Esophagus squamous epithelium (tissue), 5 donors: ENCODE results near the gene C1QTNF1. TPM values are rescaled to one million over a fixed set of nuclear protein-coding genes. Genes with fewer than 3 reads are reported as not detected.

ENCODE experiments used
- DNase-seq: peaks from one replicate; lab custom pipeline; 2025; lab: John Stamatoyannopoulos, UW
- H3K27ac ChIP-seq, 4 donors: fragments of 200-600 bp; sonication (generic); one replicate each; pipeline ENCODE4 v1.5.1; 2016 to 2019; ENCODE audit warnings: mild to moderate bottlenecking in 1 of 4
- H3K27me3 ChIP-seq, 4 donors: fragments of 200-600 bp; sonication (generic); 1 replicate in 3 of 4; 2 replicates in 1 of 4; pipeline versions ENCODE4 v1.5.1 to v1.6.0; 2017 to 2021; ENCODE audit warnings: antibody characterized with exemption in 1 of 4
- H3K36me3 ChIP-seq, 3 donors: fragments of 200-600 bp; sonication (generic); one replicate each; pipeline ENCODE4 v1.5.1; 2016 to 2019
- H3K4me1 ChIP-seq, 3 donors: fragments of 200-600 bp; sonication (generic); one replicate each; pipeline ENCODE4 v1.5.1; 2017 to 2019
- H3K4me3 ChIP-seq, 4 donors: fragments of 200-600 bp; sonication (generic); 1 replicate in 3 of 4; 2 replicates in 1 of 4; pipeline ENCODE4 v1.5.1; 2016 to 2019; ENCODE audit warnings: mild to moderate bottlenecking in 2 of 4, moderate library complexity in 1 of 4
- H3K9me3 ChIP-seq, 3 donors: fragments of 200-600 bp; sonication (generic); one replicate each; pipeline ENCODE4 v1.5.1; 2016 to 2019
- CTCF ChIP-seq, 6 experiments: fragments of 450-650 bp in 4 of 6; fragments of 200-600 bp in 2 of 6; sonication (generic) in 2 of 6; IDR thresholded peaks; one replicate each; pipeline ENCODE4 v1.5.1; 2016 to 2019; ENCODE audit warnings: antibody characterized with exemption in 6 of 6, mild to moderate bottlenecking in 4 of 6, moderate library complexity in 4 of 6
- POLR2A ChIP-seq, 4 donors: fragments of 450-650 bp; IDR thresholded peaks; one replicate each; pipeline ENCODE4 v1.6.1; 2017; ENCODE audit warnings: antibody characterized with exemption in 4 of 4, mild to moderate bottlenecking in 4 of 4, moderate library complexity in 3 of 4
- WGBS, 2 donors: methylation state at CpG; one replicate each; pipeline ENCODE4 v1.1.5; 2018; 5-methylcytosine and 5-hydroxymethylcytosine counted together
- intact Hi-C: fragments of 100-400 bp; cut with DNase I; formaldehyde crosslinking; loops from one replicate; pipeline ENCODE4 v1.15.0; 2022
- total RNA-seq, 4 donors: library from RNA; depleted of rRNA; stranded (reverse); fragments of >200 nt; gene quantifications; one replicate each; pipeline ENCODE4 v1.1.0, GENCODE V29; 2016
- donor health status: DM: yes; HTN: yes; CAD: no.

Gene C1QTNF1
- total RNA-seq, 4 donors from 2014 or later: 2.7 to 20.4 (median 6.8) TPM

GRCh38 chr17:79078476-79079190, 54.7 kb downstream of the C1QTNF1 start:
- peaks cover 8 to 42% (median 13%) of the 10 kb centered on the region in 3 donors for H3K4me1 ChIP-seq
- H3K27me3 ChIP-seq: no peaks in the 10 kb centered on the region
- TF ChIP-seq CTCF (IDR thresholded peaks at IDR 0.05) (no peak), POLR2A (IDR thresholded peaks at IDR 0.05) (no peak)
- no peaks in the 10 kb centered on the region for H3K9me3 ChIP-seq
- WGBS, 2 donors: 89 to 96% methylated on average over 13 to 20 of the region's 21 CpGs
- peaks cover 17 to 58% (median 21%) of the 10 kb centered on the region in 3 donors for H3K36me3 ChIP-seq
- H3K4me3 ChIP-seq: no peak overlapping the region
- intact Hi-C loops: no loop called here
- no peak for DNase-seq
- no peak overlapping the region for H3K27ac ChIP-seq

- TF ChIP-seq CTCF (IDR thresholded peaks at IDR 0.05): no peak
- TF ChIP-seq POLR2A (IDR thresholded peaks at IDR 0.05): no peak
- Histone ChIP-seq H3K27ac (no peak overlapping the region), H3K36me3 (peaks cover 17 to 68% (median 21%) of the 10 kb centered on the region in 3 donors), H3K4me3 (no peak overlapping the region), H3K4me1 (peaks cover 8 to 33% (median 11%) of the 10 kb centered on the region in 3 donors), H3K9me3 (no peaks in the 10 kb centered on the region), H3K27me3 (no peaks in the 10 kb centered on the region)
- intact Hi-C loops: no loop called here
- no peak for DNase-seq
- WGBS, 2 donors: 90 to 92% methylated on average over 10 to 12 of the region's 22 CpGs
Measured at GRCh38 chr17:79079421-79080200, 55.6 kb downstream of the C1QTNF1 start.

- intact Hi-C loops: no loop called here
- TF ChIP-seq CTCF (IDR thresholded peaks at IDR 0.05) (no peak), POLR2A (IDR thresholded peaks at IDR 0.05) (no peak)
- Histone ChIP-seq H3K4me1 (peaks cover 6 to 29% (median 11%) of the 10 kb centered on the region in 3 donors), H3K4me3 (no peak overlapping the region), H3K27me3 (no peaks in the 10 kb centered on the region), H3K27ac (no peak overlapping the region), H3K36me3 (peaks cover 18 to 75% (median 21%) of the 10 kb centered on the region in 3 donors), H3K9me3 (no peaks in the 10 kb centered on the region)
- WGBS, 2 donors: 82 to 86% methylated on average over 15 to 17 of the region's 18 CpGs
- no peak for DNase-seq
Measured at GRCh38 chr17:79080349-79080748, 56.4 kb downstream of the C1QTNF1 start.

- WGBS, 2 donors: 95 to 96% methylated on average over 7 to 11 of the region's 17 CpGs
- intact Hi-C loops: no loop called here
- Histone ChIP-seq H3K36me3 (peaks cover 21 to 80% (median 22%) of the 10 kb centered on the region in 3 donors), H3K9me3 (no peaks in the 10 kb centered on the region), H3K4me3 (no peak overlapping the region), H3K27ac (no peak overlapping the region), H3K4me1 (peaks cover 1 to 24% (median 6%) of the 10 kb centered on the region in 3 donors), H3K27me3 (no peaks in the 10 kb centered on the region)
- TF ChIP-seq CTCF (IDR thresholded peaks at IDR 0.05) (no peak), POLR2A (IDR thresholded peaks at IDR 0.05) (no peak)
- no peak for DNase-seq
Measured at GRCh38 chr17:79080761-79081290, 56.9 kb downstream of the C1QTNF1 start.
